HepG2 (cell line): Measurements from ENCODE around the gene MEIG1. TPM values are rescaled to one million over a fixed set of nuclear protein-coding genes. Genes with fewer than 3 reads are reported as not detected.

Experiments used
- AGO2 ChIP-seq: fragments of 200-400 bp; formaldehyde crosslinking; optimal IDR thresholded peaks from 2 replicates; pipeline ENCODE3; 2017; ENCODE audit warnings: mild to moderate bottlenecking, low read depth, low read length, moderate library complexity
- ARNT2 ChIP-seq: sonication (generic); formaldehyde crosslinking; IDR thresholded peaks from 2 replicates; pipeline ENCODE4 v1.8.0; 2022; ENCODE audit warnings: mild to moderate bottlenecking, low read depth, missing genetic modification reagents, moderate library complexity
- EEA1 ChIP-seq: sonication (generic); formaldehyde crosslinking; IDR thresholded peaks from 2 replicates; pipeline ENCODE4 v1.5.1; 2020; ENCODE audit warnings: mild to moderate bottlenecking, missing genetic modification reagents, borderline replicate concordance
- HMG20A ChIP-seq: IDR thresholded peaks from 2 replicates; pipeline ENCODE4 v1.6.1; 2016; ENCODE audit warnings: borderline replicate concordance
- KDM6A ChIP-seq: IDR thresholded peaks from 2 replicates; pipeline ENCODE4 v1.6.1; 2016; ENCODE audit warnings: low read depth
- NFKB2 ChIP-seq: sonication (generic); formaldehyde crosslinking; IDR thresholded peaks from 2 replicates; pipeline ENCODE4 v1.4.0; 2020; ENCODE audit warnings: missing genetic modification reagents, borderline replicate concordance
- NR2F6 ChIP-seq, 2 experiments: IDR thresholded peaks; 2 replicates each; pipeline ENCODE4 v1.6.1; 2016; ENCODE audit warnings: antibody characterized with exemption in 1 of 2, mild to moderate bottlenecking in 1 of 2
- POGZ ChIP-seq: sonication (generic); formaldehyde crosslinking; IDR thresholded peaks from 2 replicates; pipeline ENCODE4 v1.4.0; 2020; ENCODE audit warnings: mild to moderate bottlenecking, missing genetic modification reagents
- REXO4 ChIP-seq: sonication (generic); formaldehyde crosslinking; IDR thresholded peaks from 2 replicates; pipeline ENCODE4 v1.8.0; 2022; ENCODE audit warnings: missing genetic modification reagents, mild to moderate bottlenecking, borderline replicate concordance
- SRSF1 ChIP-seq: fragments of 200-400 bp; formaldehyde crosslinking; optimal IDR thresholded peaks from 2 replicates; pipeline ENCODE3; 2017; ENCODE audit warnings: mild to moderate bottlenecking, low read depth, low read length, moderate library complexity
- SYNCRIP ChIP-seq: fragments of 200-400 bp; formaldehyde crosslinking; IDR thresholded peaks from 2 replicates; pipeline ENCODE4 v1.6.1; 2018; ENCODE audit warnings: mild to moderate bottlenecking, low read depth, low read length; ENCODE audit not compliant: insufficient read depth
- ZNF567 ChIP-seq: sonication (generic); formaldehyde crosslinking; IDR thresholded peaks from 2 replicates; pipeline ENCODE4 v1.8.1; 2023; ENCODE audit warnings: mild to moderate bottlenecking, missing genetic modification reagents, borderline replicate concordance
- ZNF615 ChIP-seq: sonication (generic); formaldehyde crosslinking; IDR thresholded peaks from 2 replicates; pipeline ENCODE4 v1.5.0; 2020; ENCODE audit warnings: mild to moderate bottlenecking, missing genetic modification reagents, borderline replicate concordance
- ZNF644 ChIP-seq: IDR thresholded peaks from 2 replicates; pipeline ENCODE4 v1.6.1; 2016; ENCODE audit warnings: low read depth
- ZNF713 ChIP-seq: sonication (generic); formaldehyde crosslinking; IDR thresholded peaks from 2 replicates; pipeline ENCODE4 v1.4.0; 2020; ENCODE audit warnings: mild to moderate bottlenecking, missing genetic modification reagents
- ZNF883 ChIP-seq: sonication (generic); formaldehyde crosslinking; IDR thresholded peaks from 2 replicates; pipeline ENCODE4 v1.5.1; 2020; ENCODE audit warnings: mild to moderate bottlenecking, missing genetic modification reagents; ENCODE audit errors: not compliant biosample characterization
- polyA plus RNA-seq, 8 experiments: library from polyadenylated mRNA; depleted of rRNA in 3 of 8; stranded (reverse) in 7 of 8; unstranded in 1 of 8; fragments of >200 nt; fragmentation: Illumina TruSeq in 4 of 8; extraction: Trizol in 4 of 8; gene quantifications; 2 replicates each; pipeline versions ENCODE4 v1.2.1 to v1.2.3, GENCODE V29; 2011 to 2016; ENCODE audit warnings: low read depth in 4 of 8, missing spikeins in 1 of 8, mixed read lengths in 1 of 8; ENCODE audit not compliant: insufficient read depth in 1 of 8
- total RNA-seq, 5 experiments: library from RNA; depleted of rRNA; stranded (reverse); fragments of >200 nt; fragmentation: Illumina TruSeq; extraction: Trizol; gene quantifications; 2 replicates each; pipeline ENCODE4 v1.2.3, GENCODE V29; 2016; ENCODE audit warnings: low read depth in 1 of 5
- TF ChIP-seq, protein P1 (sequence below): sonication (generic); formaldehyde crosslinking; IDR thresholded peaks from 2 replicates; pipeline ENCODE4 v1.4.0; 2020; ENCODE audit warnings: mild to moderate bottlenecking, missing genetic modification reagents
- TF ChIP-seq, protein P2 (sequence below): IDR thresholded peaks from 2 replicates; pipeline ENCODE4 v1.6.1; 2016
- TF ChIP-seq, protein P3 (sequence below), 2 experiments: fragments of 450-650 bp in 1 of 2; sonication (generic) in 1 of 2; formaldehyde crosslinking in 1 of 2; IDR thresholded peaks; 2 replicates each; pipeline versions ENCODE4 v1.6.1 to v1.8.0; 2016 to 2022; ENCODE audit warnings: antibody characterized with exemption in 1 of 2, mild to moderate bottlenecking in 1 of 2, missing genetic modification reagents in 1 of 2

Gene MEIG1
- total and polyA plus RNA-seq, 2 of the 13 experiments (the other 11 are each of a cell fraction or from before 2014, with no cell fraction given) = not detected

DNA sequence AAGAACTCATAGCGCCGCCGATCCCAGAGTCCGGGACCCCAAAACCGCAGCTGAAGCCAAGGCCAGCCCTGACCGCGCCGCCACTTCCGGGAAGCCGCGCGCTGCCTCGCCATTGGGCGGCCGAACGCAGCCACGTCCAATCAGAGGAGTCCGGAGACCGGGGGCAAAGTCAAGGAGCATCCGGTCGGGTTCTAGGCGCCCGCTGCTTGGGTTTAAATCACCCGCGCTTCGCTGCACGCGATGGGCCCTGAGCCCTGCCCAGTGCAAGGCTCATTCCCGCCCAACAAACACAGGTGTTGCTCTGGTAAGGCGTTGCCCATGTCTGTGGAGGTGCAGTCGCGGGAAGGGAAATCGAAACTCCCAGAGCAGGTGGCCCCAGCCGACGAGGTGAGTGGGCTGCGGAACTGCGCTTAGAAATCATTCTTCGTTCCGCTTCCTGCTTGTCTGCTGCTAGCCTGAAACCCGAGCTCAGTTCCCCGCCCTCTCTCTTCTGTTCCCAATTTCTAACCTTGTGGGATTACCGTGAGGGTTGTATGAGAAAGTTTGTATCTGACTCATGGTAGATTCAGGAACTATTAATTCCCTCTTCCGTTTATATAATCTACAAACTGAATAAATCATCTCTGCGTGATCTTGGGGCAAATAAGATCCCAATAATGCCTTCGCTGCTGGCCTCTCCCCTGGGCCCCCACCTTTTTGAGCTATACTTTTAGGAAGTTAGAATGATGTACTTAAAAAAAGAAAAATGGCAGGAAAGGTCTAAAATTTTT, 5.0 kb upstream of the MEIG1 start, which contains the start of gene DCLRE1C (continued):
- TF ChIP-seq, protein P1, sequence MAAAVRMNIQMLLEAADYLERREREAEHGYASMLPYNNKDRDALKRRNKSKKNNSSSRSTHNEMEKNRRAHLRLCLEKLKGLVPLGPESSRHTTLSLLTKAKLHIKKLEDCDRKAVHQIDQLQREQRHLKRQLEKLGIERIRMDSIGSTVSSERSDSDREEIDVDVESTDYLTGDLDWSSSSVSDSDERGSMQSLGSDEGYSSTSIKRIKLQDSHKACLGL = peak; percentile 83
- TF ChIP-seq, protein P2, sequence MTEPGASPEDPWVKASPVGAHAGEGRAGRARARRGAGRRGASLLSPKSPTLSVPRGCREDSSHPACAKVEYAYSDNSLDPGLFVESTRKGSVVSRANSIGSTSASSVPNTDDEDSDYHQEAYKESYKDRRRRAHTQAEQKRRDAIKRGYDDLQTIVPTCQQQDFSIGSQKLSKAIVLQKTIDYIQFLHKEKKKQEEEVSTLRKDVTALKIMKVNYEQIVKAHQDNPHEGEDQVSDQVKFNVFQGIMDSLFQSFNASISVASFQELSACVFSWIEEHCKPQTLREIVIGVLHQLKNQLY (CRISPR knock-in tag) = no peak; the same call in 1 of the 2 replicates
- TF ChIP-seq ZNF615 (CRISPR knock-in tag) = no peak
- no peak for TF ChIP-seq AGO2
- TF ChIP-seq EEA1 (CRISPR knock-in tag) = no peak
- peak; percentile 95 for TF ChIP-seq ZNF713 (CRISPR knock-in tag)
- no peak for TF ChIP-seq NR2F6 (IDR thresholded peaks at IDR 0.05)
- 0 out of 2 replicates have a peak, but pooled peaks have one; percentile 20 for TF ChIP-seq NR2F6 (CRISPR knock-in tag; IDR thresholded peaks at IDR 0.05)
- no peak for TF ChIP-seq ZNF644 (CRISPR knock-in tag)
- peak; percentile 100 for TF ChIP-seq ARNT2 (CRISPR knock-in tag)
- TF ChIP-seq NFKB2 = peak; percentile 88; the same call in 1 of the 2 replicates
- 0 out of 2 replicates have a peak, but pooled peaks have one; percentile 45 for TF ChIP-seq ZNF567
- TF ChIP-seq ZNF883 (CRISPR knock-in tag) = peak; percentile 84
- TF ChIP-seq SRSF1 = no peak
- TF ChIP-seq POGZ = peak; percentile 66
- no peak for TF ChIP-seq SYNCRIP
- TF ChIP-seq, protein P3, sequence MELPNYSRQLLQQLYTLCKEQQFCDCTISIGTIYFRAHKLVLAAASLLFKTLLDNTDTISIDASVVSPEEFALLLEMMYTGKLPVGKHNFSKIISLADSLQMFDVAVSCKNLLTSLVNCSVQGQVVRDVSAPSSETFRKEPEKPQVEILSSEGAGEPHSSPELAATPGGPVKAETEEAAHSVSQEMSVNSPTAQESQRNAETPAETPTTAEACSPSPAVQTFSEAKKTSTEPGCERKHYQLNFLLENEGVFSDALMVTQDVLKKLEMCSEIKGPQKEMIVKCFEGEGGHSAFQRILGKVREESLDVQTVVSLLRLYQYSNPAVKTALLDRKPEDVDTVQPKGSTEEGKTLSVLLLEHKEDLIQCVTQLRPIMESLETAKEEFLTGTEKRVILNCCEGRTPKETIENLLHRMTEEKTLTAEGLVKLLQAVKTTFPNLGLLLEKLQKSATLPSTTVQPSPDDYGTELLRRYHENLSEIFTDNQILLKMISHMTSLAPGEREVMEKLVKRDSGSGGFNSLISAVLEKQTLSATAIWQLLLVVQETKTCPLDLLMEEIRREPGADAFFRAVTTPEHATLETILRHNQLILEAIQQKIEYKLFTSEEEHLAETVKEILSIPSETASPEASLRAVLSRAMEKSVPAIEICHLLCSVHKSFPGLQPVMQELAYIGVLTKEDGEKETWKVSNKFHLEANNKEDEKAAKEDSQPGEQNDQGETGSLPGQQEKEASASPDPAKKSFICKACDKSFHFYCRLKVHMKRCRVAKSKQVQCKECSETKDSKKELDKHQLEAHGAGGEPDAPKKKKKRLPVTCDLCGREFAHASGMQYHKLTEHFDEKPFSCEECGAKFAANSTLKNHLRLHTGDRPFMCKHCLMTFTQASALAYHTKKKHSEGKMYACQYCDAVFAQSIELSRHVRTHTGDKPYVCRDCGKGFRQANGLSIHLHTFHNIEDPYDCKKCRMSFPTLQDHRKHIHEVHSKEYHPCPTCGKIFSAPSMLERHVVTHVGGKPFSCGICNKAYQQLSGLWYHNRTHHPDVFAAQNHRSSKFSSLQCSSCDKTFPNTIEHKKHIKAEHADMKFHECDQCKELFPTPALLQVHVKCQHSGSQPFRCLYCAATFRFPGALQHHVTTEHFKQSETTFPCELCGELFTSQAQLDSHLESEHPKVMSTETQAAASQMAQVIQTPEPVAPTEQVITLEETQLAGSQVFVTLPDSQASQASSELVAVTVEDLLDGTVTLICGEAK (IDR thresholded peaks at IDR 0.05) = no peak
- TF ChIP-seq, protein P3 (CRISPR knock-in tag; IDR thresholded peaks at IDR 0.05) = peak; percentile 84
- peak; percentile 99 for TF ChIP-seq REXO4 (CRISPR knock-in tag)
- no peak for TF ChIP-seq KDM6A (CRISPR knock-in tag)
- peak; percentile 8; the same call in 1 of the 2 replicates for TF ChIP-seq HMG20A (CRISPR knock-in tag)
